ENCODE data around the gene PLEKHA4.

PLEKHA4 gene

GRCh38 chr19:48868114-48868886 lies at the start of gene PLEKHA4:
TSS of gene PLEKHA4 (minus strand) at chr19:48868617. CDS start at chr19:48867620, 997 bp downstream.
- no peaks in the 10 kb centered on the region for H4K20me1 ChIP-seq (ENCODE audit: insufficient read depth, low read length)
- DNase-seq, result no peak
- H3K36me3 ChIP-seq (replicated peaks; ENCODE audit: insufficient read depth, low read length), result no peaks in the 10 kb centered on the region
- H3K4me2 ChIP-seq (ENCODE audit: low read depth, low read length), result no peak within 1 kb of the TSS
- H3K9ac ChIP-seq (ENCODE audit: low read length), result no peak within 1 kb of the TSS
- no peak within 1 kb of the TSS for H3K4me3 ChIP-seq (ENCODE audit: low read length)
- peaks cover 9% of the 10 kb centered on the region for H3F3A ChIP-seq (ENCODE audit: insufficient read depth, low read length)
- H3K4me1 ChIP-seq (ENCODE audit: low read length), result peaks cover 11% of the 10 kb centered on the region
- H3K27me3 ChIP-seq (replicated peaks; ENCODE audit: insufficient read depth, low read length), result peaks cover 7% of the 10 kb centered on the region; the same call in 1 of the 2 replicates
- H3K9me2 ChIP-seq (replicated peaks; ENCODE audit: insufficient read depth, low read length), result no peaks in the 10 kb centered on the region
- H3K79me2 ChIP-seq (ENCODE audit: low read length), result peaks cover 11% of the 10 kb centered on the region
- no peak within 1 kb of the TSS for H2AFZ ChIP-seq (ENCODE audit: low read length)
- no peak for TF ChIP-seq EZH2phosphoT487 (IDR thresholded peaks at IDR 0.05; ENCODE audit: low read length)
- TF ChIP-seq EZH2 (optimal IDR thresholded peaks at IDR 0.05; ENCODE audit: low read depth, low read length), result no peak
- TF ChIP-seq CTCF (IDR thresholded peaks at IDR 0.05; ENCODE audit: low read length), result no peak
- no peak within 1 kb of the TSS for H3K27ac ChIP-seq (ENCODE audit: low read length)
- H3K9me3 ChIP-seq (replicated peaks; ENCODE audit: insufficient read depth, low read length), result no peaks in the 10 kb centered on the region

- Histone ChIP-seq H3K79me2 (ENCODE audit: low read length) (no peaks in the 10 kb centered on the region), H3K9me2 (replicated peaks; ENCODE audit: insufficient read depth, low read length) (no peaks in the 10 kb centered on the region), H4K20me1 (ENCODE audit: insufficient read depth, low read length) (no peaks in the 10 kb centered on the region), H3K36me3 (replicated peaks; ENCODE audit: insufficient read depth, low read length) (no peaks in the 10 kb centered on the region), H3K4me2 (ENCODE audit: low read depth, low read length) (no peak overlapping the region), H3K4me3 (ENCODE audit: low read length) (no peak overlapping the region), H2AFZ (ENCODE audit: low read length) (no peak overlapping the region), H3K4me1 (ENCODE audit: low read length) (no peaks in the 10 kb centered on the region), H3K27me3 (replicated peaks; ENCODE audit: insufficient read depth, low read length) (no peaks in the 10 kb centered on the region), H3K27ac (ENCODE audit: low read length) (no peak overlapping the region), H3K9me3 (replicated peaks; ENCODE audit: insufficient read depth, low read length) (no peaks in the 10 kb centered on the region), H3K9ac (ENCODE audit: low read length) (no peak overlapping the region), H3F3A (ENCODE audit: insufficient read depth, low read length) (no peaks in the 10 kb centered on the region)
- no peak for DNase-seq
- TF ChIP-seq CTCF (IDR thresholded peaks at IDR 0.05; ENCODE audit: low read length), result no peak
- TF ChIP-seq EZH2 (optimal IDR thresholded peaks at IDR 0.05; ENCODE audit: low read depth, low read length), result no peak
- TF ChIP-seq EZH2phosphoT487 (IDR thresholded peaks at IDR 0.05; ENCODE audit: low read length), result no peak
These were observed 49.7 kb upstream of the PLEKHA4 start for GRCh38 chr19:48918071-48918470.

- Histone ChIP-seq H3K4me1 (ENCODE audit: low read length) (no peaks in the 10 kb centered on the region), H3K9me2 (replicated peaks; ENCODE audit: insufficient read depth, low read length) (no peaks in the 10 kb centered on the region), H3K79me2 (ENCODE audit: low read length) (no peaks in the 10 kb centered on the region), H3K4me2 (ENCODE audit: low read depth, low read length) (no peak overlapping the region), H3K9me3 (replicated peaks; ENCODE audit: insufficient read depth, low read length) (no peaks in the 10 kb centered on the region), H3F3A (ENCODE audit: insufficient read depth, low read length) (no peaks in the 10 kb centered on the region), H4K20me1 (ENCODE audit: insufficient read depth, low read length) (no peaks in the 10 kb centered on the region), H2AFZ (ENCODE audit: low read length) (no peak overlapping the region), H3K27me3 (replicated peaks; ENCODE audit: insufficient read depth, low read length) (no peaks in the 10 kb centered on the region), H3K4me3 (ENCODE audit: low read length) (no peak overlapping the region), H3K36me3 (replicated peaks; ENCODE audit: insufficient read depth, low read length) (no peaks in the 10 kb centered on the region; the same call in 1 of the 2 replicates), H3K27ac (ENCODE audit: low read length) (no peak overlapping the region), H3K9ac (ENCODE audit: low read length) (no peak overlapping the region)
- no peak for DNase-seq
- TF ChIP-seq EZH2 (optimal IDR thresholded peaks at IDR 0.05; ENCODE audit: low read depth, low read length) (no peak), EZH2phosphoT487 (IDR thresholded peaks at IDR 0.05; ENCODE audit: low read length) (no peak), CTCF (IDR thresholded peaks at IDR 0.05; ENCODE audit: low read length) (no peak)
These were observed 47.3 kb upstream of the PLEKHA4 start for GRCh38 chr19:48915757-48916156.

All from MM.1S (cell line).